ENCODE data around the gene BDNF. TPM values are rescaled to one million over a fixed set of nuclear protein-coding genes. Genes with fewer than 3 reads are reported as not detected.
"Not testable (repeated sequence)": the region's sequence is repeated elsewhere in the genome, so short reads cannot be mapped to it uniquely, and the experiment has no call there.

Gene BDNF
- total RNA-seq, 2 donors from 2014 or later: 0.33 TPM; not detected in 1

- H3K9me3 ChIP-seq (ENCODE audit: control insufficient read depth, low read length); H3K4me3 ChIP-seq (ENCODE audit: low read length); H3K9ac ChIP-seq (ENCODE audit: extremely low read depth, low read length, poor library complexity, severe bottlenecking); H3K4me1 ChIP-seq (ENCODE audit: control insufficient read depth, insufficient read depth, low read length); H3K36me3 ChIP-seq (ENCODE audit: control insufficient read depth, insufficient read depth, low read length); H3K27ac ChIP-seq (ENCODE audit: low read depth, low read length); H3K9me3 Mint-ChIP-seq: not testable (repeated sequence)
- H3K27ac Mint-ChIP-seq: peak overlapping the region; percentile 41
- H3K4me1 Mint-ChIP-seq: peaks cover 43% of the 10 kb centered on the region
- DNase-seq: peak; percentile 81
- peaks cover 54% of the 10 kb centered on the region for H3K27me3 Mint-ChIP-seq (ENCODE audit: insufficient read depth)
- peaks cover 12% of the 10 kb centered on the region for H3K36me3 Mint-ChIP-seq (ENCODE audit: low read depth)
- WGBS, 2 experiments (ENCODE audit: insufficient coverage in 1 of 2, insufficient read length in 1 of 2): 47 to 60% methylated on average over 1 to 4 of the region's 5 CpGs
- H3K27me3 ChIP-seq (ENCODE audit: control insufficient read depth, insufficient read depth, low read length, poor library complexity, severe bottlenecking): peaks cover 41% of the 10 kb centered on the region
- H3K4me3 Mint-ChIP-seq: peak overlapping the region; percentile 36
These were observed 71.2 kb downstream of the BDNF start for GRCh38 chr11:27629023-27629422.

- DNase-seq: no peak
- Mint-ChIP-seq H3K9me3 (no peaks in the 10 kb centered on the region), H3K27ac (no peak overlapping the region), H3K27me3 (ENCODE audit: insufficient read depth) (peaks cover 60% of the 10 kb centered on the region), H3K36me3 (ENCODE audit: low read depth) (peaks cover 13% of the 10 kb centered on the region), H3K4me1 (peaks cover 41% of the 10 kb centered on the region), H3K4me3 (no peak overlapping the region)
- H3K27me3 ChIP-seq (ENCODE audit: control insufficient read depth, insufficient read depth, low read length, poor library complexity, severe bottlenecking): peaks cover 46% of the 10 kb centered on the region
- no peaks in the 10 kb centered on the region for H3K9me3 ChIP-seq (ENCODE audit: control insufficient read depth, low read length)
- no peaks in the 10 kb centered on the region for H3K36me3 ChIP-seq (ENCODE audit: control insufficient read depth, insufficient read depth, low read length)
- no peak overlapping the region for H3K4me3 ChIP-seq (ENCODE audit: low read length)
- 81 to 100% methylated on average over 1 of the region's 1 CpG for WGBS, 2 experiments (ENCODE audit: insufficient coverage in 1 of 2, insufficient read length in 1 of 2)
- no peak overlapping the region for H3K27ac ChIP-seq (ENCODE audit: low read depth, low read length)
- no peaks in the 10 kb centered on the region for H3K4me1 ChIP-seq (ENCODE audit: control insufficient read depth, insufficient read depth, low read length)
- no peak overlapping the region for H3K9ac ChIP-seq (ENCODE audit: extremely low read depth, low read length, poor library complexity, severe bottlenecking)
- no peak for TF ChIP-seq CTCF (conservative IDR thresholded peaks at IDR 0.05)
These were observed 72.3 kb downstream of the BDNF start for GRCh38 chr11:27627979-27628378.

- Histone ChIP-seq H3K4me3 (ENCODE audit: low read length) (no peak overlapping the region), H3K9me3 (ENCODE audit: control insufficient read depth, low read length) (no peaks in the 10 kb centered on the region), H3K4me1 (ENCODE audit: control insufficient read depth, insufficient read depth, low read length) (no peaks in the 10 kb centered on the region), H3K36me3 (ENCODE audit: control insufficient read depth, insufficient read depth, low read length) (no peaks in the 10 kb centered on the region), H3K9ac (ENCODE audit: extremely low read depth, low read length, poor library complexity, severe bottlenecking) (no peak overlapping the region), H3K27me3 (ENCODE audit: control insufficient read depth, insufficient read depth, low read length, poor library complexity, severe bottlenecking) (peaks cover 46% of the 10 kb centered on the region), H3K27ac (ENCODE audit: low read depth, low read length) (no peak overlapping the region)
- 97% methylated on average over 4 of the region's 4 CpGs; no CpG with 5 or more reads in 1 of the 2 experiments for WGBS, 2 experiments (ENCODE audit: insufficient coverage in 1 of 2, insufficient read length in 1 of 2)
- Mint-ChIP-seq H3K27ac (no peak overlapping the region), H3K36me3 (ENCODE audit: low read depth) (peaks cover 9% of the 10 kb centered on the region), H3K4me3 (no peak overlapping the region), H3K27me3 (ENCODE audit: insufficient read depth) (peaks cover 62% of the 10 kb centered on the region), H3K4me1 (peaks cover 41% of the 10 kb centered on the region), H3K9me3 (no peaks in the 10 kb centered on the region)
- no peak for TF ChIP-seq CTCF (conservative IDR thresholded peaks at IDR 0.05)
- DNase-seq: no peak
These were observed 73.2 kb downstream of the BDNF start for GRCh38 chr11:27626938-27627586.
